ENCODE data around the gene VDR.

GRCh38 chr12:47828008-47828975 lies 76.5 kb downstream of the VDR start:
- TF ChIP-seq, protein P1, sequence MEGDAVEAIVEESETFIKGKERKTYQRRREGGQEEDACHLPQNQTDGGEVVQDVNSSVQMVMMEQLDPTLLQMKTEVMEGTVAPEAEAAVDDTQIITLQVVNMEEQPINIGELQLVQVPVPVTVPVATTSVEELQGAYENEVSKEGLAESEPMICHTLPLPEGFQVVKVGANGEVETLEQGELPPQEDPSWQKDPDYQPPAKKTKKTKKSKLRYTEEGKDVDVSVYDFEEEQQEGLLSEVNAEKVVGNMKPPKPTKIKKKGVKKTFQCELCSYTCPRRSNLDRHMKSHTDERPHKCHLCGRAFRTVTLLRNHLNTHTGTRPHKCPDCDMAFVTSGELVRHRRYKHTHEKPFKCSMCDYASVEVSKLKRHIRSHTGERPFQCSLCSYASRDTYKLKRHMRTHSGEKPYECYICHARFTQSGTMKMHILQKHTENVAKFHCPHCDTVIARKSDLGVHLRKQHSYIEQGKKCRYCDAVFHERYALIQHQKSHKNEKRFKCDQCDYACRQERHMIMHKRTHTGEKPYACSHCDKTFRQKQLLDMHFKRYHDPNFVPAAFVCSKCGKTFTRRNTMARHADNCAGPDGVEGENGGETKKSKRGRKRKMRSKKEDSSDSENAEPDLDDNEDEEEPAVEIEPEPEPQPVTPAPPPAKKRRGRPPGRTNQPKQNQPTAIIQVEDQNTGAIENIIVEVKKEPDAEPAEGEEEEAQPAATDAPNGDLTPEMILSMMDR (conservative IDR thresholded peaks at IDR 0.05): no peak
- TF ChIP-seq ZFX (IDR thresholded peaks at IDR 0.05): no peak

Measured in C4-2B (cell line).